Natural killer cell (primary cell): Measurements from ENCODE around the gene PIKFYVE. TPM values are rescaled to one million over a fixed set of nuclear protein-coding genes. Genes with fewer than 3 reads are reported as not detected.

Experiments
- ATAC-seq, 3 donors: fragments of 150-1000 bp in 2 of 3; fragments of 200-7000 bp in 1 of 3; cut with Tn5 transposase; 1 replicate in 1 of 3; 2 replicates in 2 of 3; pipeline ENCODE4 v1.10.0; 2021; ENCODE audit warnings: mild to moderate bottlenecking in 2 of 3, moderate library complexity in 2 of 3
- DNase-seq, 2 donors: peaks; one replicate each; pipeline versions ENCODE4 v3.0.0 to v3.0.0-alpha.2; 2013 to 2021; ENCODE audit warnings: mixed read lengths in 1 of 2
- H3K27ac ChIP-seq: one replicate; pipeline ENCODE4 v1.5.1; 2013; ENCODE audit warnings: mild to moderate bottlenecking, low read length
- H3K27me3 ChIP-seq: one replicate; pipeline ENCODE4 v1.6.1; 2013; ENCODE audit warnings: low read length; ENCODE audit not compliant: control insufficient read depth, insufficient read depth
- H3K36me3 ChIP-seq: one replicate; pipeline ENCODE4 v1.6.1; 2013; ENCODE audit warnings: low read length; ENCODE audit not compliant: control insufficient read depth, insufficient read depth
- H3K4me1 ChIP-seq: one replicate; pipeline ENCODE4 v1.6.1; 2013; ENCODE audit warnings: low read length; ENCODE audit not compliant: control insufficient read depth, insufficient read depth
- H3K4me3 ChIP-seq: one replicate; pipeline ENCODE4 v1.5.1; 2013; ENCODE audit warnings: low read length
- H3K9me3 ChIP-seq: one replicate; pipeline ENCODE4 v1.6.1; 2013; ENCODE audit warnings: low read length; ENCODE audit not compliant: control insufficient read depth, insufficient read depth
- H3K27ac Mint-ChIP-seq, 2 donors: one replicate each; pipeline ENCODE4 v1.8.0; 2022; ENCODE audit warnings: mild to moderate bottlenecking in 2 of 2, mixed read lengths in 2 of 2, moderate library complexity in 1 of 2
- H3K27me3 Mint-ChIP-seq, 2 donors: one replicate each; pipeline ENCODE4 v1.8.0; 2022; ENCODE audit warnings: low read depth in 2 of 2, mixed read lengths in 2 of 2
- H3K36me3 Mint-ChIP-seq: one replicate; pipeline ENCODE4 v1.8.0; 2022; ENCODE audit warnings: mixed read lengths
- H3K4me1 Mint-ChIP-seq, 2 donors: one replicate each; pipeline ENCODE4 v1.8.0; 2022; ENCODE audit warnings: mixed read lengths in 2 of 2
- H3K4me3 Mint-ChIP-seq: one replicate; pipeline ENCODE4 v1.8.0; 2022; ENCODE audit warnings: mild to moderate bottlenecking, moderate library complexity, mixed read lengths
- H3K9me3 Mint-ChIP-seq, 2 donors: one replicate each; pipeline ENCODE4 v1.8.0; 2022; ENCODE audit warnings: mixed read lengths in 2 of 2
- CTCF ChIP-seq: fragments of 200-600 bp; IDR thresholded peaks from one replicate; pipeline ENCODE4 v1.8.0; 2022; ENCODE audit warnings: antibody characterized with exemption
- WGBS: methylation state at CpG from one replicate; pipeline ENCODE4 v1.1.7; 2013; ENCODE audit warnings: missing lambda C conversion rate; ENCODE audit not compliant: insufficient coverage; 5-methylcytosine and 5-hydroxymethylcytosine counted together
- intact Hi-C: fragments of 100-400 bp; cut with micrococcal nuclease; formaldehyde crosslinking; loops from one replicate; pipeline ENCODE4 v1.14.2; 2022
- total RNA-seq, 4 donors: library from RNA; stranded (reverse); fragments of 120-200 nt in 1 of 4; gene quantifications; one replicate each; pipeline versions ENCODE4 v1.2.3 to v1.2.4, GENCODE V29; 2013 to 2022

PIKFYVE gene
- total RNA-seq, 3 donors from 2014 or later (not counting 1 experiment from before 2014, with no cell fraction given), result 38.9 to 48.7 (median 39.2) TPM

- H3K36me3 Mint-ChIP-seq, result no peaks in the 10 kb centered on the region
- no peak overlapping the region for H3K27ac Mint-ChIP-seq
- Histone ChIP-seq H3K36me3 (no peaks in the 10 kb centered on the region), H3K9me3 (no peaks in the 10 kb centered on the region), H3K27me3 (no peaks in the 10 kb centered on the region), H3K27ac (no peak overlapping the region), H3K4me1 (no peaks in the 10 kb centered on the region), H3K4me3 (no peak overlapping the region)
- DNase-seq (no peak), ATAC-seq (no peak)
- H3K9me3 Mint-ChIP-seq, result no peaks in the 10 kb centered on the region
- 93% methylated on average over 2 of the region's 2 CpGs for WGBS
- intact Hi-C loops, result no loop called here
- no peaks in the 10 kb centered on the region for H3K4me1 Mint-ChIP-seq
- TF ChIP-seq CTCF, result no peak
- no peak overlapping the region for H3K4me3 Mint-ChIP-seq
- peaks cover 8 to 10% of the 10 kb centered on the region in 2 donors for H3K27me3 Mint-ChIP-seq
Observed at GRCh38 chr2:208224802-208225201, 41.3 kb upstream of the PIKFYVE start.

DNA sequence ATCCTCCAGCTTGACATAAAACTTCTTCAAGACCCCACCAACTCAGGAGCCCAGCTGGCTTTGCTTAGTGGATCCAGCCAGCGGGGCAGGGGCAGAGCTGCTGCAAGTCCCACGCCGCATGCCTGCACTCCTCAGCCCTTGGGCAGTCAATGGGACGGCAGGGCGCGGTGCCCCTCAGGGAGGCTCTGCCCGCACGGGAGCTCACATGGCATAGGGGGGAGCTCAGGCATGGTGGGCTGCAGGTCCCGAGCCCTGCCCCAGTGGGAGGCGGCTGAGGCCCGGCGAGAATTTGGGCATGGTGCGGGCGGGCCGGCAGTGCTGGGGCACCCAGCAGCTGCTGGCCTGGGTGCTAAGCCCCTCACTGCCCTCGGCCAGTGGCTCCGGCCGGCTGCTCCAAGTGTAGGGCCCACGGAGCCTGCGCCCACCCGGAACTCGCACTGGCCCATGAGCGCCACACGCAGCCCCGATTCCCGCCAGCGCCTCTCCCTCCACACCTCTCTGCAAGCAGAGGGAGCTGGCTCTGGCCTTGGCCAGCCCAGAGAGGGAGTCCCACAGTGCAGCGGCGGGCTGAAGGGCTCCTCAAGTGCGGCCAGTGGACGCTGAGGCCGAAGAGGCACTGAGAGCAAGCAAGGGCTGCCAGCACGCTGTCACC is 38.3 kb upstream of the PIKFYVE start:
- Mint-ChIP-seq H3K27me3 (no peaks in the 10 kb centered on the region), H3K4me3 (no peak overlapping the region), H3K9me3 (peaks cover 0 to 4% of the 10 kb centered on the region in 2 donors), H3K36me3 (no peaks in the 10 kb centered on the region), H3K4me1 (no peaks in the 10 kb centered on the region), H3K27ac (no peak overlapping the region)
- H3K4me1 ChIP-seq, result no peaks in the 10 kb centered on the region
- no peak overlapping the region for H3K4me3 ChIP-seq
- H3K36me3 ChIP-seq, result no peaks in the 10 kb centered on the region
- no peak for DNase-seq
- intact Hi-C loops, result no loop called here
- H3K9me3 ChIP-seq, result no peaks in the 10 kb centered on the region
- H3K27me3 ChIP-seq, result no peaks in the 10 kb centered on the region
- no peak overlapping the region for H3K27ac ChIP-seq
- TF ChIP-seq CTCF, result no peak
- ATAC-seq, result no peak
- 94% methylated on average over 33 of the region's 33 CpGs for whole genome bisulfite sequencing

- no peaks in the 10 kb centered on the region for H3K4me1 Mint-ChIP-seq
- no peak for DNase-seq
- H3K27ac ChIP-seq, result no peak overlapping the region
- ATAC-seq, result no peak
- no peaks in the 10 kb centered on the region for H3K36me3 Mint-ChIP-seq
- H3K4me1 ChIP-seq, result no peaks in the 10 kb centered on the region
- no peaks in the 10 kb centered on the region for H3K27me3 ChIP-seq
- intact Hi-C loops, result no loop called here
- WGBS, result 50% methylated on average over 1 of the region's 1 CpG
- no peak overlapping the region for H3K4me3 ChIP-seq
- peaks cover 0 to 4% of the 10 kb centered on the region in 2 donors for H3K9me3 Mint-ChIP-seq
- H3K4me3 Mint-ChIP-seq, result no peak overlapping the region
- H3K36me3 ChIP-seq, result no peaks in the 10 kb centered on the region
- H3K27ac Mint-ChIP-seq, result no peak overlapping the region
- no peak for TF ChIP-seq CTCF
- no peaks in the 10 kb centered on the region for H3K9me3 ChIP-seq
- no peaks in the 10 kb centered on the region for H3K27me3 Mint-ChIP-seq
Observed at GRCh38 chr2:208228476-208228875, 37.6 kb upstream of the PIKFYVE start.

GRCh38 chr2:208234786-208235185 is 31.3 kb upstream of the PIKFYVE start:
- TF ChIP-seq CTCF, result no peak
- H3K4me1 Mint-ChIP-seq, result no peaks in the 10 kb centered on the region
- H3K4me3 ChIP-seq, result no peak overlapping the region
- ATAC-seq (no peak), DNase-seq (no peak)
- 100% methylated on average over 1 of the region's 1 CpG for WGBS
- no peaks in the 10 kb centered on the region for H3K4me1 ChIP-seq
- no peak overlapping the region for H3K4me3 Mint-ChIP-seq
- no peaks in the 10 kb centered on the region for H3K27me3 ChIP-seq
- peaks cover 0 to 4% of the 10 kb centered on the region in 2 donors for H3K9me3 Mint-ChIP-seq
- H3K27me3 Mint-ChIP-seq, result no peaks in the 10 kb centered on the region
- intact Hi-C loops, result no loop called here
- peaks cover 19% of the 10 kb centered on the region for H3K36me3 Mint-ChIP-seq
- no peak overlapping the region for H3K27ac Mint-ChIP-seq
- H3K36me3 ChIP-seq, result peaks cover 25% of the 10 kb centered on the region
- H3K27ac ChIP-seq, result no peak overlapping the region
- H3K9me3 ChIP-seq, result no peaks in the 10 kb centered on the region
